K562 (cell line): Measurements from ENCODE around the gene TAS1R3. TPM values are rescaled to one million over a fixed set of nuclear protein-coding genes. Genes with fewer than 3 reads are reported as not detected.

Source experiments
- EWSR1 ChIP-seq: fragments of 450-650 bp; IDR thresholded peaks from 2 replicates; pipeline ENCODE4 v1.6.1; 2018; ENCODE audit warnings: borderline replicate concordance, mild to moderate bottlenecking, low read depth, moderate library complexity; ENCODE audit not compliant: partially characterized antibody
- HNRNPUL1 ChIP-seq: fragments of 200-400 bp; formaldehyde crosslinking; IDR thresholded peaks from 2 replicates; pipeline ENCODE4 v1.6.1; 2017; ENCODE audit warnings: low read length
- L3MBTL2 ChIP-seq: fragments of 450-650 bp; IDR thresholded peaks from 2 replicates; pipeline ENCODE4 v1.6.1; 2016; ENCODE audit warnings: mild to moderate bottlenecking, moderate library complexity
- MBD1 ChIP-seq: fragments of 250-450 bp; sonication (Bioruptor Pico); IDR thresholded peaks from 2 replicates; pipeline ENCODE4 v1.8.0; 2022; ENCODE audit warnings: inconsistent platforms
- NFIC ChIP-seq: fragments of 450-650 bp; IDR thresholded peaks from 2 replicates; pipeline ENCODE4 v1.6.1; 2017; ENCODE audit warnings: mild to moderate bottlenecking, inconsistent platforms
- REST ChIP-seq, 2 experiments: fragments of 450-650 bp; formaldehyde crosslinking in 1 of 2; IDR thresholded peaks; 2 replicates each; pipeline versions ENCODE4 v1.4.0 to v1.6.1; 2014 to 2020; ENCODE audit warnings: mild to moderate bottlenecking in 2 of 2, borderline replicate concordance in 1 of 2, low read depth in 1 of 2
- RNF2 ChIP-seq: sonication (generic); IDR thresholded peaks from 2 replicates; pipeline ENCODE4 v1.6.1; 2016
- XRCC3 ChIP-seq: fragments of 450-650 bp; IDR thresholded peaks from 2 replicates; pipeline ENCODE4 v1.6.1; 2017; ENCODE audit warnings: mild to moderate bottlenecking, moderate library complexity
- XRCC5 ChIP-seq: fragments of 200-400 bp; formaldehyde crosslinking; IDR thresholded peaks from 2 replicates; pipeline ENCODE4 v1.6.1; 2017; ENCODE audit warnings: low read depth, mild to moderate bottlenecking, low read length
- YY1 ChIP-seq, 3 experiments: IDR thresholded peaks; 2 replicates each; pipeline ENCODE4 v1.6.1; 2011; ENCODE audit warnings: low read length in 2 of 3, mild to moderate bottlenecking in 2 of 3, moderate library complexity in 2 of 3, borderline replicate concordance in 1 of 3, control low read depth in 1 of 3, low read depth in 1 of 3; ENCODE audit not compliant: insufficient read depth in 3 of 3, insufficient replicate concordance in 2 of 3, control insufficient read depth in 1 of 3, insufficient read length in 1 of 3; ENCODE audit errors: extremely low read depth in 1 of 3
- ZNF395 ChIP-seq: fragments of 200-800 bp; sonication (Bioruptor generic); IDR thresholded peaks from 2 replicates; pipeline ENCODE4 v1.6.1; 2017; ENCODE audit warnings: missing genetic modification characterization, missing compliant biosample characterization
- ZNF589 ChIP-seq: fragments of 200-800 bp; sonication (Bioruptor generic); IDR thresholded peaks from 2 replicates; pipeline ENCODE4 v1.6.1; 2016; ENCODE audit warnings: low read depth, missing genetic modification characterization, missing compliant biosample characterization
- ZNF655 ChIP-seq: fragments of 250-450 bp; sonication (Bioruptor Pico); IDR thresholded peaks from 2 replicates; pipeline ENCODE4 v1.5.0; 2021
- polyA plus RNA-seq, 8 experiments: library from polyadenylated mRNA; depleted of rRNA in 4 of 8; stranded (reverse) in 5 of 8; unstranded in 3 of 8; fragments of >200 nt; fragmentation: Nextera tagmentation in 2 of 8; fragmentation: Illumina TruSeq in 1 of 8; extraction: Ambion mirVana in 2 of 8; extraction: Trizol in 1 of 8; gene quantifications; 2 replicates each; pipeline versions ENCODE4 v1.2.1 to v1.2.3, GENCODE V29; 2011 to 2014; ENCODE audit warnings: inconsistent platforms in 1 of 8, missing spikeins in 1 of 8
- total RNA-seq, 7 experiments: library from RNA; depleted of rRNA in 6 of 7; stranded (reverse); fragments of >200 nt in 6 of 7; fragmentation: Illumina TruSeq in 2 of 7; extraction: Trizol in 2 of 7; gene quantifications; 2 replicates each; pipeline versions ENCODE4 v1.2.1 to v1.2.3, GENCODE V29; 2011 to 2021; ENCODE audit warnings: low replicate concordance in 1 of 7

Gene TAS1R3
- total and polyA plus RNA-seq, 9 of the 15 experiments (the other 6 are each of a cell fraction or from before 2014, with no cell fraction given), result 0.07 to 0.13 TPM; not detected in 7

- TF ChIP-seq REST (IDR thresholded peaks at IDR 0.05; ENCODE audit: borderline replicate concordance) (no peak), REST (CRISPR knock-in tag; IDR thresholded peaks at IDR 0.05; ENCODE audit: low read depth) (no peak), HNRNPUL1 (no peak), YY1 (IDR thresholded peaks at IDR 0.05; ENCODE audit: borderline replicate concordance in 1 of 3, control insufficient read depth in 1 of 3, extremely low read depth in 1 of 3, insufficient read depth in 3 of 3, insufficient read length in 1 of 3, insufficient replicate concordance in 2 of 3, low read depth in 1 of 3, low read length in 2 of 3) (no peak), ZNF655 (no peak), XRCC5 (no peak), MBD1 (CRISPR knock-in tag) (no peak), L3MBTL2 (peak; percentile 70), ZNF395 (CRISPR knock-in tag) (no peak), RNF2 (no peak), XRCC3 (no peak), ZNF589 (CRISPR knock-in tag) (no peak), EWSR1 (no peak), NFIC (no peak)
These were observed 16.8 kb downstream of the TAS1R3 start (continued) for GRCh38 chr1:1347663-1348419.
